SK-N-MC (cell line): ENCODE measurements around the gene INPP5B.

ENCODE experiments used
- EZH2 ChIP-seq: fragments of 200-600 bp; sonication (generic); IDR thresholded peaks from one replicate; pipeline ENCODE4 v1.6.1; 2017; ENCODE audit warnings: antibody characterized with exemption
- FOXP2 ChIP-seq: optimal IDR thresholded peaks from 2 replicates; pipeline ENCODE3; 2011; ENCODE audit warnings: mild to moderate bottlenecking, moderate library complexity; ENCODE audit not compliant: insufficient read depth; ENCODE audit errors: extremely low read length, control extremely low read depth
- POLR2AphosphoS5 ChIP-seq: IDR thresholded peaks from 2 replicates; pipeline ENCODE4 v1.6.1; 2012; ENCODE audit warnings: mild to moderate bottlenecking, low read depth, low read length, borderline replicate concordance

GRCh38 chr1:37901893-37902225 is 45.0 kb downstream of the INPP5B start:
- TF ChIP-seq EZH2 (no peak), POLR2AphosphoS5 (no peak), FOXP2 (no peak)
